ENCODE results near the gene VCAM1. TPM values are rescaled to one million over a fixed set of nuclear protein-coding genes. Genes with fewer than 3 reads are reported as not detected.

Gene VCAM1
- total and polyA plus RNA-seq, 2 donors (not counting 3 experiments of a cell fraction or from before 2014, with no cell fraction given) = 1.8 to 2.3 TPM

- H3K27me3 ChIP-seq (ENCODE audit: control insufficient read depth in 2 of 2, insufficient read depth in 2 of 2, low read length in 2 of 2) = no peaks in the 10 kb centered on the region
- H2AFZ ChIP-seq (ENCODE audit: low read depth, low read length) = no peak overlapping the region
- peaks cover 2% of the 10 kb centered on the region for H3K4me1 ChIP-seq (ENCODE audit: control insufficient read depth, extremely low read depth, insufficient read depth, low read length)
- DNase-seq (ENCODE audit: low read depth, low spot score) (no peak), FAIRE-seq (no peak)
- H3K79me2 ChIP-seq (ENCODE audit: control insufficient read depth, insufficient read depth, low read length) = no peaks in the 10 kb centered on the region
- CTCF ChIA-PET = interaction anchor here (1.3 to 1.6 kb wide), 3 partner anchors 11 to 26 kb away, joined by 3 to 5 read pairs (median 3); no protein-coding TSS in a partner anchor
- no peak overlapping the region for H3K4me2 ChIP-seq (ENCODE audit: insufficient read depth, low read length)
- no peaks in the 10 kb centered on the region for H3K36me3 ChIP-seq (ENCODE audit: control insufficient read depth in 2 of 2, extremely low read depth in 1 of 2, insufficient read depth in 2 of 2, low read length in 2 of 2)
- H3K9ac ChIP-seq (replicated peaks; ENCODE audit: extremely low read depth, insufficient read depth, low read length) = no peak overlapping the region
- dilution Hi-C loops (cut with MboI; ENCODE audit: extremely low pct_ligation_motif_present, low sequenced_read_pairs) (no loop called here), intact Hi-C loops (cut with micrococcal nuclease) (no loop called here)
- H4K20me1 ChIP-seq (replicated peaks; ENCODE audit: control insufficient read depth, extremely low read depth, insufficient read depth, low read length) = no peaks in the 10 kb centered on the region
- H3K9me1 ChIP-seq (replicated peaks; ENCODE audit: control insufficient read depth, extremely low read depth, insufficient read depth, low read length) = no peaks in the 10 kb centered on the region
- H3K27ac ChIP-seq (ENCODE audit: insufficient read depth, low read depth, low read length) = no peak overlapping the region
- no TSS peak for BruUV-seq (replicated peaks)
- POLR2A ChIA-PET = no interaction called here
- H3K9me3 ChIP-seq (replicated peaks; ENCODE audit: control insufficient read depth, insufficient read depth, low read length) = no peaks in the 10 kb centered on the region
- H3K4me3 ChIP-seq (replicated peaks in 1 of 3; ENCODE audit: insufficient read depth in 1 of 3, low read depth in 1 of 3, low read length in 3 of 3) = no peak overlapping the region
- no peak for TF ChIP-seq MAX (IDR thresholded peaks at IDR 0.05; ENCODE audit: insufficient read depth, insufficient read length)
- no peak for TF ChIP-seq EZH2 (IDR thresholded peaks at IDR 0.05; ENCODE audit: borderline replicate concordance, low read depth, low read length, severe bottlenecking)
- TF ChIP-seq GATA2 (IDR thresholded peaks at IDR 0.05; ENCODE audit: insufficient read depth, insufficient read length, low read depth, low read length) = no peak
- TF ChIP-seq MYC (IDR thresholded peaks at IDR 0.05; ENCODE audit: low read depth, low read length) = no peak
- TF ChIP-seq POLR2A (IDR thresholded peaks at IDR 0.05; ENCODE audit: low read depth, low read length) = no peak
- TF ChIP-seq JUN (IDR thresholded peaks at IDR 0.05; ENCODE audit: borderline replicate concordance, insufficient read depth, insufficient read length, low read depth) = no peak
- TF ChIP-seq POLR2AphosphoS5 (IDR thresholded peaks at IDR 0.05; ENCODE audit: insufficient read depth, low read depth, low read length) = no peak
- TF ChIP-seq FOS (IDR thresholded peaks at IDR 0.05; ENCODE audit: borderline replicate concordance, insufficient read depth, low read length) = no peak
- TF ChIP-seq, protein P1, sequence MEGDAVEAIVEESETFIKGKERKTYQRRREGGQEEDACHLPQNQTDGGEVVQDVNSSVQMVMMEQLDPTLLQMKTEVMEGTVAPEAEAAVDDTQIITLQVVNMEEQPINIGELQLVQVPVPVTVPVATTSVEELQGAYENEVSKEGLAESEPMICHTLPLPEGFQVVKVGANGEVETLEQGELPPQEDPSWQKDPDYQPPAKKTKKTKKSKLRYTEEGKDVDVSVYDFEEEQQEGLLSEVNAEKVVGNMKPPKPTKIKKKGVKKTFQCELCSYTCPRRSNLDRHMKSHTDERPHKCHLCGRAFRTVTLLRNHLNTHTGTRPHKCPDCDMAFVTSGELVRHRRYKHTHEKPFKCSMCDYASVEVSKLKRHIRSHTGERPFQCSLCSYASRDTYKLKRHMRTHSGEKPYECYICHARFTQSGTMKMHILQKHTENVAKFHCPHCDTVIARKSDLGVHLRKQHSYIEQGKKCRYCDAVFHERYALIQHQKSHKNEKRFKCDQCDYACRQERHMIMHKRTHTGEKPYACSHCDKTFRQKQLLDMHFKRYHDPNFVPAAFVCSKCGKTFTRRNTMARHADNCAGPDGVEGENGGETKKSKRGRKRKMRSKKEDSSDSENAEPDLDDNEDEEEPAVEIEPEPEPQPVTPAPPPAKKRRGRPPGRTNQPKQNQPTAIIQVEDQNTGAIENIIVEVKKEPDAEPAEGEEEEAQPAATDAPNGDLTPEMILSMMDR (IDR thresholded peaks at IDR 0.05; ENCODE audit: extremely low read depth in 1 of 2, insufficient read depth in 1 of 2, low read depth in 1 of 2, low read length in 2 of 2) = no peak
Observed at GRCh38 chr1:100720101-100720500, 559 bp downstream of the VCAM1 start.
